ENCODE measurements around the gene USP2. TPM values are rescaled to one million over a fixed set of nuclear protein-coding genes. Genes with fewer than 3 reads are reported as not detected.
A peak's percentile ranks its signal among the peaks of the same experiment; 100 is the strongest.

Gene USP2
- total and polyA plus RNA-seq, 2 of the 4 experiments (the other 2 are of a cell fraction) = 0.18 to 0.79 TPM

DNA sequence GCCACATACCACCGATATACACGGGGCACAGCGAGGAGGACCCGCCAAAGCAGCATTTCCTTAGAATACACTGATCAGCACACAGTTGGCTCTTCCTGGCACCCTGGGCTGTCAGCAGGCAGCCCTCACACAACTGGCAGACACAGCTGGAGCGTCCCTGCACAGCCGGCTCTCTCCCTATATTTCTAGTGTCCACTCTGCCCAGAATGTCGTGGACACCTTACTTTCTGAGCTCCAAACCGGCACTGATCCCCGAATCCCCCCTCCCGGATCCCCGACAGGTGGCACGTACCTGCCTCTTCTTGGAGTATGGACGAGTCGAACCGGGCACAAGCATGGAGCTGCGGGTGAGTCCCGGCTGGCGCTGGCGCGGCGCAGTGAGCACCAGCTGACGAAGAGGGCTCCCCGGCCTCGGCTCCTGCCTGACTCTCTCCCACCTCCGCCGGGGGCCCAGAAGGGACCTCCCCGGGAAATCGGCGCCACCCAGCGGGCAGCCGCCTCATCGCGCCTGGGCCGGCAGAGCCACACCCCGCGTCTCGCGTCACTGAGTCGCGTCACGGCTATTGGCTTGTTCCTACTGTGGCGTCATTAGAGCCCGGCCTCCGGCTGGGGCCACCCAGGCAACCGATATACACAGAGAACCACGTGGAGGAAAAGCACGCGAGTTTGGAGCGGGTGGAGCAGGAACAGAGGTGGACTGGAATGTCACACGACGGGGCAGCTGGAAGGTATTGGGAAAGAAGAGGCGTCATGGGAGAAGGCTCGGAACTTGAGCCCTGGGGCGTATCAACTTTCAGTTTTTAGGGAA, at the start of gene USP2 (continued):
- TF ChIP-seq, protein P1, sequence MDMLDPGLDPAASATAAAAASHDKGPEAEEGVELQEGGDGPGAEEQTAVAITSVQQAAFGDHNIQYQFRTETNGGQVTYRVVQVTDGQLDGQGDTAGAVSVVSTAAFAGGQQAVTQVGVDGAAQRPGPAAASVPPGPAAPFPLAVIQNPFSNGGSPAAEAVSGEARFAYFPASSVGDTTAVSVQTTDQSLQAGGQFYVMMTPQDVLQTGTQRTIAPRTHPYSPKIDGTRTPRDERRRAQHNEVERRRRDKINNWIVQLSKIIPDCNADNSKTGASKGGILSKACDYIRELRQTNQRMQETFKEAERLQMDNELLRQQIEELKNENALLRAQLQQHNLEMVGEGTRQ (IDR thresholded peaks at IDR 0.05; ENCODE audit: low read depth, low read length) = peak; percentile 94
- no peak; the same call in 1 of the 2 replicates for TF ChIP-seq POLR2A (IDR thresholded peaks at IDR 0.05; ENCODE audit: low read depth, low read length)
- peak; percentile 90 for TF ChIP-seq BHLHE40 (IDR thresholded peaks at IDR 0.05; ENCODE audit: low read depth, low read length)
- peak; percentile 97 for TF ChIP-seq MAZ (IDR thresholded peaks at IDR 0.05; ENCODE audit: borderline replicate concordance, low read depth, low read length)

DNA sequence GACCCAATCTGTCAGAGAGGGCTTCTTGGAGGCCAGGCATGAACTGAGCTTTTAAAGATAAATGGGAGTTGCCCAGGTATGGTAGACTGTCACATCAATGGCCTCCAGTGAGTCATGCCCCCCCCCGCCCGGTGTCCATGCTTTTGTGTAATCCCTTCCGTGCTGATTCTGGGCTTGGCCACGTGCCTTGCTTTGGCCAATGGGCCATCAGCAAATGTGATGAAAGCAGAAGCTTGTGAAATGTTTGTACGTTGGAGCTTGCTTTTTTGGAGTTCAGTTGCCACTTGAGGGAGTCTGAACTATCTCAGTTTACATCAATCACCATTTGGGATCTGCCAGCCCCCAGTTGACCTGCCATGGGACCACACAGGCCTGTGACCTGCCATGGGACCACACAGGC, 45.8 kb upstream of the USP2 start:
- H3K79me1 ChIP-seq (ENCODE audit: low read depth in 1 of 2, low read length in 2 of 2) = 0 out of 4 replicates have a peak, but pooled peaks cover 0 to 2% of the 10 kb centered on the region in 2 experiments
- H2BK20ac ChIP-seq (ENCODE audit: low read depth, low read length) = no peak overlapping the region
- H3K4ac ChIP-seq (ENCODE audit: low read depth, low read length) = no peak overlapping the region
- no TSS peak for BruUV-seq (replicated peaks)
- no peak overlapping the region for H2BK5ac ChIP-seq (ENCODE audit: low read depth, low read length, poor library complexity, severe bottlenecking)
- POLR2A ChIA-PET (ENCODE audit: unreplicated experiment) = no interaction called here
- no peak overlapping the region for H2BK120ac ChIP-seq (ENCODE audit: low read depth, low read length)
- TF ChIP-seq MAFK (IDR thresholded peaks at IDR 0.05; ENCODE audit: low read depth, low read length) = no peak
- TF ChIP-seq, protein P1 (IDR thresholded peaks at IDR 0.05; ENCODE audit: low read depth, low read length) = 0 out of 2 replicates have a peak, but pooled peaks have one; percentile 26
- H4K20me1 ChIP-seq (ENCODE audit: insufficient read depth, low read length) = peaks cover under 1% of the 10 kb centered on the region; the same call in 1 of the 2 replicates
- H3K4me1 ChIP-seq (ENCODE audit: control insufficient read depth, insufficient read depth, low read length) = peaks cover 5% of the 10 kb centered on the region
- no peaks in the 10 kb centered on the region for H3K36me3 ChIP-seq (ENCODE audit: control insufficient read depth, insufficient read depth, low read length)
- H3K4me3 ChIP-seq (ENCODE audit: insufficient read depth, low read depth, low read length) = no peak overlapping the region
- WGBS, 2 experiments (ENCODE audit: extremely low coverage in 2 of 2, insufficient read length in 1 of 2) = no CpG with 5 or more reads among the region's 5 CpGs
- no peak overlapping the region for H3K56ac ChIP-seq (ENCODE audit: extremely low read depth, insufficient read depth, low read length)
- no peak overlapping the region for H3K9ac ChIP-seq (ENCODE audit: low read depth, low read length)
- H3K27me3 ChIP-seq (ENCODE audit: control insufficient read depth, insufficient read depth, low read length) = no peaks in the 10 kb centered on the region
- no peak overlapping the region for H2BK15ac ChIP-seq (ENCODE audit: low read depth, low read length)
- H2AFZ ChIP-seq (replicated peaks; ENCODE audit: low read length, poor library complexity) = no peak overlapping the region
- no peak overlapping the region for H3K4me2 ChIP-seq (ENCODE audit: low read depth, low read length)
- dilution Hi-C loops (cut with HindIII; ENCODE audit: low sequenced_read_pairs, unreplicated experiment) (no loop called here), intact Hi-C loops (cut with micrococcal nuclease) (no loop called here), in situ Hi-C loops (cut with MboI; ENCODE audit: low sequenced_read_pairs) (no loop called here)
- H3K27ac ChIP-seq (ENCODE audit: insufficient read depth, low read length) = no peak overlapping the region
- H4K91ac ChIP-seq (ENCODE audit: insufficient read depth, low read depth, low read length) = no peak overlapping the region
- DNase-seq (no peak), ATAC-seq (ENCODE audit: low read depth) (no peak)
- H3K14ac ChIP-seq (replicated peaks; ENCODE audit: low read depth, low read length) = no peak overlapping the region
- no peak overlapping the region for H2AK5ac ChIP-seq (ENCODE audit: low read depth, low read length)
- CTCF ChIA-PET = no interaction called here
- H4K8ac ChIP-seq (ENCODE audit: low read depth in 2 of 2, low read length in 2 of 2) = no peak overlapping the region
- no peak overlapping the region for H2AK9ac ChIP-seq (replicated peaks; ENCODE audit: low read depth, low read length, poor library complexity)
- peaks cover 8% of the 10 kb centered on the region for H3K9me1 ChIP-seq (ENCODE audit: insufficient read depth, low read length)
- H4K5ac ChIP-seq (ENCODE audit: low read depth, low read length) = no peak overlapping the region
- H3K9me3 ChIP-seq (ENCODE audit: control insufficient read depth, insufficient read depth, low read length) = no peaks in the 10 kb centered on the region
- no peak overlapping the region for H3K18ac ChIP-seq (ENCODE audit: low read depth, low read length)
- H3K23ac ChIP-seq (ENCODE audit: low read depth, low read length) = no peak overlapping the region

Data from IMR-90 (cell line).